Nephron (organoid): ENCODE data around the gene OTX1.
"Not testable (repeated sequence)": the region's sequence is repeated elsewhere in the genome, so short reads cannot be mapped to it uniquely, and the experiment has no call there.

Source experiments
- H3K27ac Mint-ChIP-seq, 3 experiments: 2 replicates each; pipeline ENCODE4 v1.8.0; 2020; ENCODE audit warnings: mixed read lengths in 3 of 3, mild to moderate bottlenecking in 2 of 3, moderate library complexity in 1 of 3
- H3K27me3 Mint-ChIP-seq: 2 replicates; pipeline ENCODE4 v1.8.0; 2021; ENCODE audit warnings: low read depth, mild to moderate bottlenecking, moderate library complexity, mixed read lengths
- H3K36me3 Mint-ChIP-seq: 2 replicates; pipeline ENCODE4 v1.8.0; 2020; ENCODE audit warnings: low read depth, mixed read lengths
- H3K4me1 Mint-ChIP-seq: 2 replicates; pipeline ENCODE4 v1.8.0; 2020; ENCODE audit warnings: mixed read lengths
- H3K4me3 Mint-ChIP-seq, 3 experiments: 2 replicates each; pipeline ENCODE4 v1.8.0; 2020; ENCODE audit warnings: mild to moderate bottlenecking in 3 of 3, mixed read lengths in 3 of 3, moderate library complexity in 2 of 3
- H3K9me3 Mint-ChIP-seq: 2 replicates; pipeline ENCODE4 v1.8.0; 2020; ENCODE audit warnings: mixed read lengths
- TF ChIP-seq, protein P1 (sequence below), 3 experiments: fragments of 200-600 bp; sonication (generic); IDR thresholded peaks; one replicate each; pipeline ENCODE4 v1.5.0; 2021; ENCODE audit warnings: antibody characterized with exemption in 3 of 3; ENCODE audit not compliant: unreplicated experiment in 3 of 3

Gene OTX1

GRCh38 chr2:63012541-63012940, 38.1 kb upstream of the OTX1 start:
- Mint-ChIP-seq H3K4me3 (no peak overlapping the region), H3K27ac (no peak overlapping the region), H3K4me1 (no peaks in the 10 kb centered on the region), H3K36me3 (peaks cover 12% of the 10 kb centered on the region), H3K9me3 (no peaks in the 10 kb centered on the region), H3K27me3 (no peaks in the 10 kb centered on the region)
- TF ChIP-seq, protein P1, sequence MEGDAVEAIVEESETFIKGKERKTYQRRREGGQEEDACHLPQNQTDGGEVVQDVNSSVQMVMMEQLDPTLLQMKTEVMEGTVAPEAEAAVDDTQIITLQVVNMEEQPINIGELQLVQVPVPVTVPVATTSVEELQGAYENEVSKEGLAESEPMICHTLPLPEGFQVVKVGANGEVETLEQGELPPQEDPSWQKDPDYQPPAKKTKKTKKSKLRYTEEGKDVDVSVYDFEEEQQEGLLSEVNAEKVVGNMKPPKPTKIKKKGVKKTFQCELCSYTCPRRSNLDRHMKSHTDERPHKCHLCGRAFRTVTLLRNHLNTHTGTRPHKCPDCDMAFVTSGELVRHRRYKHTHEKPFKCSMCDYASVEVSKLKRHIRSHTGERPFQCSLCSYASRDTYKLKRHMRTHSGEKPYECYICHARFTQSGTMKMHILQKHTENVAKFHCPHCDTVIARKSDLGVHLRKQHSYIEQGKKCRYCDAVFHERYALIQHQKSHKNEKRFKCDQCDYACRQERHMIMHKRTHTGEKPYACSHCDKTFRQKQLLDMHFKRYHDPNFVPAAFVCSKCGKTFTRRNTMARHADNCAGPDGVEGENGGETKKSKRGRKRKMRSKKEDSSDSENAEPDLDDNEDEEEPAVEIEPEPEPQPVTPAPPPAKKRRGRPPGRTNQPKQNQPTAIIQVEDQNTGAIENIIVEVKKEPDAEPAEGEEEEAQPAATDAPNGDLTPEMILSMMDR (IDR thresholded peaks at IDR 0.05; ENCODE audit: unreplicated experiment in 3 of 3): no peak

- no peak overlapping the region for H3K4me3 Mint-ChIP-seq
- no peak overlapping the region for H3K27ac Mint-ChIP-seq
- H3K4me1 Mint-ChIP-seq: no peaks in the 10 kb centered on the region
- peaks cover 12% of the 10 kb centered on the region for H3K36me3 Mint-ChIP-seq
- no peaks in the 10 kb centered on the region for H3K9me3 Mint-ChIP-seq
- TF ChIP-seq, protein P1 (IDR thresholded peaks at IDR 0.05; ENCODE audit: unreplicated experiment in 3 of 3): no peak
- H3K27me3 Mint-ChIP-seq: no peaks in the 10 kb centered on the region
Observed at GRCh38 chr2:63013438-63013837, 37.2 kb upstream of the OTX1 start.

DNA sequence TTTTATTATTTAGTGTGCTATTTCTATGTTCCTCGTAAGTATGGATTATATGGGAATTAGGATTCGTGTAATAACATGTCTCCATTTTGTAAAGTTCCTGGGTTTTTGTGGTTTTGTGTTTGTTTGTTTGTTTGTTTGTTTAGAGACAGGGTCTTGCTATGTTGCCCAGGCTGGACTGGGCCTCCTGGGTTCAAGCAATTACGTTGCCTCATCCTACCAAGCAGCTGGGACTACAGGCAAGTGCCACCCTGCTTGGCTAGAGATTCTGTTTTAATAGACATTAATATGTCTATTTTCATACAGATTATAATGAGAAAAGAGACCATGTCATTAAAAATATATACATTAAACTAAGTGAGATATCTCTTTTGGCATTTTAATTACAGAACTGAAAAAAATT, 35.2 kb upstream of the OTX1 start:
- TF ChIP-seq, protein P1 (IDR thresholded peaks at IDR 0.05; ENCODE audit: unreplicated experiment in 3 of 3): no peak
- peaks cover 12% of the 10 kb centered on the region for H3K36me3 Mint-ChIP-seq
- no peaks in the 10 kb centered on the region for H3K27me3 Mint-ChIP-seq
- H3K4me3 Mint-ChIP-seq: no peak overlapping the region
- H3K4me1 Mint-ChIP-seq: no peaks in the 10 kb centered on the region
- no peaks in the 10 kb centered on the region for H3K9me3 Mint-ChIP-seq
- H3K27ac Mint-ChIP-seq: no peak overlapping the region

DNA sequence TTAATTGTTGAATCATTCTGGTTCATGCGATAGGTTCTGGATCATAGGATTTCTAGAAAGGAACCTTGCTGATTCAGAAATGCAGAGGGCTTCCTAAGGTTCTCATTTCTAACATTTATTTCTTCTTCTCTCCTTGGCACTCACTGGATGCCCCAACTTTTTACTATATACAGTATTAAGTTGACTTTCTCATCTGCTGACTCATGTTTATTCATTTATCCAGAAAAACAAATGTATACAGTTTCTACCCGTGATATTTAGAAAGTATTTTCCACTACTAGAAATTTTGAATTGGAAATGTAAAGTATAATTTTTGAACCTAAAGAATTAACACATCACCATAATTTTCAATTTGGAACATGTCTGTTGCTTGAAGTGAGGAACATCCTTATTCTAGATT, 32.2 kb upstream of the OTX1 start:
- no peak overlapping the region for H3K4me3 Mint-ChIP-seq
- no peaks in the 10 kb centered on the region for H3K4me1 Mint-ChIP-seq
- H3K27ac Mint-ChIP-seq: no peak overlapping the region

GRCh38 chr2:63019686-63020085, 30.9 kb upstream of the OTX1 start:
- H3K4me1 Mint-ChIP-seq, H3K9me3 Mint-ChIP-seq, H3K4me3 Mint-ChIP-seq, H3K27ac Mint-ChIP-seq, H3K27me3 Mint-ChIP-seq: not testable (repeated sequence)
- H3K36me3 Mint-ChIP-seq: peaks cover 17% of the 10 kb centered on the region

More for the DNA sequence above, 32.2 kb upstream of the OTX1 start:
- TF ChIP-seq, protein P1 (IDR thresholded peaks at IDR 0.05; ENCODE audit: unreplicated experiment in 3 of 3): no peak
- H3K27me3 Mint-ChIP-seq: no peaks in the 10 kb centered on the region
- no peaks in the 10 kb centered on the region for H3K9me3 Mint-ChIP-seq
- H3K36me3 Mint-ChIP-seq: peaks cover 18% of the 10 kb centered on the region

DNA sequence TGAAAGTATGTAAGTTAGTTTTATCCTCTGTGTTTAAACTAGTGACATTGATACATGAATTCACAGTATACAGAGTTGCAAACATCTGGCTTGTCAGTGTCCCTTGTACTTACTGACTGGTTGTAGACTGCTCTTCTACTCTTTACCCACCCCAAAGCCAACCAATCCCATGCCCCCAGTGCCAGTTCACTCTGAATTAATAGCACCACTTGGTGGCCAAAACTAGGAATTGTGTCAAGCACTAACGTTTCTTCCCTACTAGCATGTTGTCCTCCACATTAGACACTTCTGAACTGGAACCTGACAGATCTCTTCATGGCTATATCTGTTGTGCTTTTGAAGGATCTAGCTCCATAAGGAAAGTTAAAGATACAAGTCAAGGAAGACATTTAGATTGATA, 27.2 kb upstream of the OTX1 start:
- peaks cover 17% of the 10 kb centered on the region for H3K36me3 Mint-ChIP-seq
- no peaks in the 10 kb centered on the region for H3K4me1 Mint-ChIP-seq
- no peak overlapping the region for H3K27ac Mint-ChIP-seq
- no peak overlapping the region for H3K4me3 Mint-ChIP-seq
- H3K9me3 Mint-ChIP-seq: no peaks in the 10 kb centered on the region
- TF ChIP-seq, protein P1 (IDR thresholded peaks at IDR 0.05; ENCODE audit: unreplicated experiment in 3 of 3): no peak
- no peaks in the 10 kb centered on the region for H3K27me3 Mint-ChIP-seq
